Measurements from ENCODE around the gene RGS7.
"Not testable (repeated sequence)": the region's sequence is repeated elsewhere in the genome, so short reads cannot be mapped to it uniquely, and the experiment has no call there.

Gene RGS7

GRCh38 chr1:241270016-241270415 lies 87.0 kb downstream of the RGS7 start:
- no peak for DNase-seq

- no peak for DNase-seq
Observed at GRCh38 chr1:241269116-241269515, 87.9 kb downstream of the RGS7 start.

DNA sequence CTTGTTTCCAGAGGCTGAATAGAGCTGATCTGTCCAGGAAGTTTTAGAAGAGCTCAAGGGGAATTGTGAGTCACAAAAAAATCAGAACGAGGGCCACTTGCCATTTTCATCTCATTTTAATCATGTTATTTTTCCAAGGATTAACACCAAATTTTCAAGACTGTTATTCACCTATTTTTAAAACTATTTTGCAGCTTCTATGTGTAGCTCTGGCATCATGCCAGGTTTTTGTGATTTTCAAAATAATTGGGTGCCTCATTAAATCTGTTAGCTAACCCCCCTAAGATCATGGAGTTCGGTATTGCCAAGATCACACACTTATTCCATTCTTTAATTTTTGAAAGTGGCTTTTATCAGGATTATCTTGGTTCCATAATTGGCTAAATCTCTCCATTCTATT lies 90.9 kb downstream of the RGS7 start:
- DNase-seq = no peak

GRCh38 chr1:241265428-241265827 lies 91.6 kb downstream of the RGS7 start:
- DNase-seq = no peak

- DNase-seq = no peak
Observed at GRCh38 chr1:241263346-241263745, 93.7 kb downstream of the RGS7 start.

- no peak for DNase-seq
Observed at GRCh38 chr1:241253471-241253870, 103.5 kb downstream of the RGS7 start.

- DNase-seq = no peak
Observed at GRCh38 chr1:241250465-241250864, 106.5 kb downstream of the RGS7 start.

DNA sequence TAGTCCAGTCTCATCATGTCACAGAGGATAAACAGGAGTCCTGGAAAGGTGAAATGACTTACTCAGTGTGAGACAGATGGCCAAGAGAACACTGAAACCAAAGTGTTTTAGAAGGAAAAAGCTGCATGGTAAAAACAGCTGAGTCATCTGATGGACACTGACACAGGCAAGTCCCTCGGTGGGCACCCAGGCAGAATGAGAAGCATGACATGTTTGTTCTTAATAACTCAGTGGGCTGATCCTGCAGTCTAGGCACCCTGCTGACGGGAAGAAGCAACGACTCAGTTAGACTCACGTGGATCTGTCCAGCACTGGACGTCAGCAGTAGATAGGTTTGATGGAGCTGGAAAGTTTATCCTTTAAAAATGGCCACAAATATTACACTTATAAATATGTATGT lies 116.9 kb downstream of the RGS7 start:
- DNase-seq = no peak

- DNase-seq = no peak
Observed at GRCh38 chr1:241237873-241238272, 119.1 kb downstream of the RGS7 start.

DNA sequence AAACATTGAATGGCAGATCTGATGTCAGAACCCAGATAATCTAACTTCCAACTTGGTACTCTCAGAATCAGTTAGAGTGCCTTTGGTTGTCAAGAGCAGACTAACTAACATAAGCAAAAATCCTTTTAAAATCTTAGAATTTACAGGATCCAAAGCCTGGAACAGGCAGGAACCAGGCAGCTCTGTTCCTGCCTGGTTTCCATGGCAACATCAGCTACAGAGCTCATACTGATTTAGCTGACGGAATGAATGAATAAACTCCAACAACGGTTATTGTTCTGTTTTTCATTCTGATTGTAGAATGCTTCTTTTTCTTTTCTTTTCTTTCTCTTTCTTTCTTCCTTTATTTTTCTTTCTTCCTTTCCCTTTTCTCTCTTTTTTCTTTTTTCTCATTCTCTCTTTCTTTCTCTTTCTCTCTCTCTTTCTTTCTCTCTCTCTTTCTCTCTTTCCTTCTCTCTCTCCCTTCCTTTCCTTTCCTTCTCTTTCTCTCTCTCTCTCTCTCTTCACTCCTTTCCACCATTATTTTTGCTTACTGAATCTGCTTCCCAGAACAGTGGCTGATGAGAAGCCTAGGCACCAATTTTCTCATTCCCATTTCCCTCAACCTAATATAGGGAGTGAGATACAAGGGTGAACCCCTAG lies 121.6 kb downstream of the RGS7 start:
- no peak for DNase-seq

- no peak for DNase-seq
Observed at GRCh38 chr1:241229711-241230110, 127.3 kb downstream of the RGS7 start.

- DNase-seq = no peak
Observed at GRCh38 chr1:241229216-241229615, 127.8 kb downstream of the RGS7 start.

DNA sequence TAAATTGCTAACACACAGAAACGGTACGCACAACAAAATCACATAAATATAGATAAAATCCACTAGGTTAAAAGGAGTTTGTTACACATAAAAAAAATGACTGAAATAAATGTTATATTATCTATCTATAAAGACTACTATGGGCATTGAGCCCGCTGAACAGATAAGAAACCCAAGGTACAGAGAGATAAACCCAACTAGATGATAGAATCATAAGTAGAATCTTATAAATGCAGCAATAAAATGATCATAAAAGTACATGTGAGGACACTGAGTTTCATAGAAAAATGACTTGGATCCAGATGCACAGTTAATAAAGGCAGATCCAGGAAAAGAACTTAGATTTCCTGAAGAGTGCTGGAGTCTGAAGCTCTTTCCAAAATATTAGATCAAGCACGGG lies 128.7 kb downstream of the RGS7 start:
- DNase-seq = no peak

DNA sequence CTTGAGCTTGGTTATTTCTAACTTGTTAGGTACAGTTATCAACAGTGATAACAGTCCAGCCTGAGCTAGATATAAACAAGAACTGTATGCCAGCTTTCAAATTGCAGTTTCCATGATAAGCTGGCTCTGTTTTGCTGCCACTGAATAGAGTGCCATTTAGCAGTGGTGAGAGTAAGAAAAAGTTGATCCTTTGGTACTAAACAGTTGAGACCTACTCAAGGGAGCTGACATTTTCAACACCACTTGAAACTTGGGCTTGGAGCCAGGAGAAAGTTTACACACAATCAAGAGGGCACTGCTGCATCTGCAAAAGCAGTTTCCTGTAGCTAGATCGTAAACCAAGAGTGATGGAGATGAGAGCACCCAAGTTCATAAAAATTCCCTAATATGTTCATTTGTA lies 131.3 kb downstream of the RGS7 start:
- DNase-seq = no peak

GRCh38 chr1:241224189-241224588 lies 132.8 kb downstream of the RGS7 start:
- DNase-seq = not testable (repeated sequence)

DNA sequence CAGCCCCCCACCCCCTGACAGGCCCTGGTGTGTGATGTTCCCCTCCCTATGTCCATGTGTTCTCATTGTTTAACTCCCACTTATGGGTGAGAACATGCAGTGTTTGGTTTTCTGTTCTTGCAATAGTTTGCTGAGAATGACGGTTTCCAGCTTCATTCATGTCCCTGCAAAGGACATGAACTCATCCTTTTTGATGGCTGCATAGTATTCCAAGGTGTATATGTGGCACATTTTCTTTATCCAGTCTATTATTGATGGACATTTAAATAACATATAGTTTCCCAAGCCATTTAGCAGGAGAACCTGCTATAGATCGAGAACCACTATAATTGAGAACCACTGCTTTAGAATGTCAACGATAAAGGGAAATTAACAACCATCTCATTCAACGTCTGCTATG lies 134.2 kb downstream of the RGS7 start:
- DNase-seq = not testable (repeated sequence)

DNA sequence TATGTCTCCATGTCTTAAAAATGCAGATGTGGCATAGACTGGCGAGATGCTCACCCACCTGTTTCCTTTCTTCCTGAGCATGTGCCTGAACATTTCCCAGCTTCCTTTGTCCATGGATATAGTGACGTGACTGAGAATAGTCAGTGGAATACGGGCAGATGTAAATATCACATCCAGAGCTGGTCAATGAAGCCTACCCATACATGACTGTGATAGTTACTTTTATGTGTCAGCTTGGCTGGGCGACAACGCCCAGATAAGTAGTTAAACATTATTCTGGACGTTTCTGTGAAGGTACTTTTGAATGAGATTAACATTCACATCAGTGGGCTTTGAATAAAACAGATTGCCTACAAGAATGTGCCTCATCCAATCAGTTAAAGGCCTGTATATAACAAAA lies 135.7 kb downstream of the RGS7 start:
- DNase-seq = no peak

GRCh38 chr1:241220913-241221312 lies 136.1 kb downstream of the RGS7 start:
- DNase-seq = not testable (repeated sequence)

DNA sequence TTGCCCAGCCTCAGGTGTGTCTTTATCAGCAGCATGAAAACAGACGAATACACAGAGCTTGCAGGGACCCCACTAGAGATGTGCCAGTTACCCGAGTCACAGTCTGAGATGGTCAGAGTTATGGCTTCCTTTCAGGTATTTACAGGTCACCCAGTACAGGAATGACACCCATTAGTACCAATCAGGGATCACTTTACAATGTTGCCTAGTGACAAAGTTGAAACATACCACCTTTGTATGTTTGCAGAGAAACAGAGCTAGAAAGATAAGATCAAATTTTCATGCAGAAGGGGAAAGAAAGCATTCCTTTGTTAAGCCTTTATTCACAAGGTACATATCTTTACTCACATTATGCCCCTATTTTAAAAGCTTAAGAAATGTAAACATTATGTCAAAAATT lies 137.6 kb downstream of the RGS7 start:
- DNase-seq = no peak

DNA sequence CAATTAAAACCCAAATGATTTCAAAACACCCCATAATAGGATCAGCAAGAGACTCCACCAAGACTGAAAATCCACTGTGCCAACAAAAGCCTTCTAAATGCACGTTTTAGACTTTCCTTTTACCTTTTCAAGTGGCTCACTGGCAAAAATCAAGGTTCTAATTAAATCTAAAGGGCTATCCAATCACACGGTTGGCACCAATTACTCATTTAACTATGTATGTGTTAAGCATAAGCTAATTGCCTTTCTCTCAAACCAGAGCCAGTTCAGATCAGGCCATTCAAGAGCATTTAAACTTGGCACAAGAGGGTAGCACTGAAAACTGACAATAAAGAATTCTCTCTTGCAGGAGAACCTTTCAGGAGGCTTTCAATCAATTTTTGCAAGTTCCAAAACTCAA lies 139.5 kb downstream of the RGS7 start:
- no peak for DNase-seq

GRCh38 chr1:241215683-241216082 lies 141.3 kb downstream of the RGS7 start:
- no peak for DNase-seq

DNA sequence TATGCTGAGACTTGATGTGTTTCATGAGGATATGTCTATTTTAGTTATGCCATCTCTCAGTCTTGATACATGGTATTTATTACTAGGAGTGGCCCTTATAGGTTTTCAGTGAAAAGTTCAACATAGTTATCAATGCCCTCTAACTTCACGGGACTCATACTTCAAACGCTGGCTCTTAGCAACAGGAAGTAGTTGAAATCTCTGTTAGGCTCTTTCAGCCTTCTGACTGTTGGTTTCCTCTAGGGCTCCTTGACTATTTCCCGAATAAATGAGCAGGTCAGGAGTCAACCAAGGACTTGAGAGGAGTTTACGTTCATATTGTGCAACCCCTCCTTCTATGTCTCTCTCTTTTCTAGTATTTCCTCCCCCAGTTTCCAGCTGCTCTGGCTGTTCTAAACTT lies 141.8 kb downstream of the RGS7 start:
- DNase-seq = no peak

DNA sequence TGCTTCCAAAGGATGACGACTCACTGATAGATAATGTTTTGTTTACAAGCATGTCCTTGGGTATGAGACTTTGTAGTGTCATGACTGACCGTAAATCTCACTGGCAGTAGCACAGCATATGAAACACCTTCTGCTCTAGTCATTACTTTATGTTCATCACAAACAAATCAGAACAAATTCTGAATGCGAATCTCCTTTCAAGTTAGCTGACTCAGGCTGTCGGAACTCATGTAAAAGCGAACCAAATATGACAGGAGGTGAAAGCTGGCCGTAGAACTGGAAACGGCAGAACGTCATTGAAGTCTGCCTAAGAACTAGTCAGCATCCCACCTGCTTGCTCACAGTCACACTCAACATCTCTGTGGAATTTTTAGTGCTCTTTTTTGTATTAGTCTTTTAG lies 143.9 kb downstream of the RGS7 start:
- no peak for DNase-seq

DNA sequence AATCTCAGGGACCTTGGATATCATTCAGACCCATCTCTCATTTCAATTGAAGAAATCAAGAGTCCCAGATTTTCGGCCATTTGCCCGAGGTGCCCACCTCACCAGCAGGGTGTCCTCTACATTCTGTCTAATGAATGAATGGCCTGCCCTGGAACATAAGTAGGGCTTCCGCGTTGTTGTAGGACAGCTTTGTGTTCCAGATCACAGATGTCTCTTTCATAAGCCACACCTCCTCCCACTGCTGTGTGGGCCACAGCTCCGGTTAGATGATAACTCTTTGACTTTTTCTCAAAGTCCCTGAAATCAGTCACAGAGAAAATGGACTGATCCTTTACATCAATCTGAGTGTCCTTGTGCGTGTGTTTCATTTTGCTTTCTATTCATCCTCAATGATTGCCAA lies 144.4 kb downstream of the RGS7 start:
- DNase-seq = no peak

DNA sequence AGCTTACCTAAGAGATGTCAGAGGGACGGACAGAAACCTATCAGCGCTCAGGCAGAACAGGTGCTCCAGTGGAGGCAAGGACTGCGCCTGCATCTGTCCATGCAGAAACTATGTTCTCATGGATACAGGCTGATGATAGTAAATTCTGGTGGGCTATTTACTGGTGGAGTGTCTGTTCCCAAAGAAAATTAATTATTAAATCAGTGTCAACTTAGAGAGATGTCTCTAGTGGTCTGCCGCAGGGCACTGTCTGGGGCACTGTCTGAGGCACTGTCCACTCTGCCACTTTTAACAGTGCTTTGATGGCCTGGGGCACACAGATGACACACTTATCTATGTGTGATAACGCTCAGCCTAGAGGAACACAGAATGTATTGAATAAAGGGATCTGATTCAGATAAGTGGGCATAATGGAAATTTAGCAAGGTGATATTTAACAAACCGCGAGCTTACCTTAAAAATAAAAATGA lies 148.1 kb downstream of the RGS7 start:
- no peak for DNase-seq

GRCh38 chr1:241203817-241204216 lies 153.2 kb downstream of the RGS7 start:
- DNase-seq = no peak

Measured in GOT3 (cell line).